ENCODE data around the gene ZBTB46. TPM values are rescaled to one million over a fixed set of nuclear protein-coding genes. Genes with fewer than 3 reads are reported as not detected.

Gene ZBTB46
- total RNA-seq, 4 donors from 2014 or later = 11.5 to 20.4 (median 12.6) TPM

GRCh38 chr20:63702036-63702665, 128.9 kb downstream of the ZBTB46 start:
- H3K4me1 ChIP-seq = peaks cover 0 to 48% (median 30%) of the 10 kb centered on the region in 4 donors
- TF ChIP-seq CTCF (IDR thresholded peaks at IDR 0.05) = no peak
- no peak for TF ChIP-seq POLR2A (IDR thresholded peaks at IDR 0.05)
- no peak for TF ChIP-seq EP300 (IDR thresholded peaks at IDR 0.05)
- WGBS, 2 donors = 87 to 91% methylated on average over 16 of the region's 16 CpGs
- peaks cover 0 to 73% (median 0%) of the 10 kb centered on the region in 3 donors for H3K36me3 ChIP-seq
- H3K27ac ChIP-seq = no peak overlapping the region
- H3K27me3 ChIP-seq = no peaks in the 10 kb centered on the region
- DNase-seq (ENCODE audit: low spot score in 2 of 2) = no peak
- H3K4me3 ChIP-seq = no peak overlapping the region
- no peaks in the 10 kb centered on the region for H3K9me3 ChIP-seq

- 73 to 77% methylated on average over 8 to 10 of the region's 14 CpGs for WGBS, 2 donors
- DNase-seq (ENCODE audit: low spot score in 2 of 2) = peak in 1 of 2 donors; percentile 4
- H3K9me3 ChIP-seq = no peaks in the 10 kb centered on the region
- H3K36me3 ChIP-seq = peaks cover 0 to 79% (median 0%) of the 10 kb centered on the region in 3 donors
- H3K4me1 ChIP-seq = peaks cover 0 to 48% (median 31%) of the 10 kb centered on the region in 4 donors
- H3K27ac ChIP-seq = peak overlapping the region in 1 of 4 donors; percentile 43
- no peaks in the 10 kb centered on the region for H3K27me3 ChIP-seq
- H3K4me3 ChIP-seq = no peak overlapping the region
- TF ChIP-seq CTCF (IDR thresholded peaks at IDR 0.05) (no peak), EP300 (IDR thresholded peaks at IDR 0.05) (no peak), POLR2A (IDR thresholded peaks at IDR 0.05) (no peak)
Measured at GRCh38 chr20:63701329-63702035, 129.6 kb downstream of the ZBTB46 start.

GRCh38 chr20:63701051-63701328, 130.1 kb downstream of the ZBTB46 start:
- H3K4me1 ChIP-seq = peaks cover 0 to 48% (median 30%) of the 10 kb centered on the region in 4 donors
- TF ChIP-seq POLR2A (IDR thresholded peaks at IDR 0.05) (no peak), EP300 (IDR thresholded peaks at IDR 0.05) (no peak), CTCF (IDR thresholded peaks at IDR 0.05) (no peak)
- no peaks in the 10 kb centered on the region for H3K27me3 ChIP-seq
- 68 to 75% methylated on average over 5 of the region's 5 CpGs for WGBS, 2 donors
- H3K4me3 ChIP-seq = no peak overlapping the region
- DNase-seq (ENCODE audit: low spot score in 2 of 2) = no peak
- H3K27ac ChIP-seq = peak overlapping the region in 1 of 4 donors; percentile 43
- no peaks in the 10 kb centered on the region for H3K9me3 ChIP-seq
- H3K36me3 ChIP-seq = peaks cover 0 to 74% (median 0%) of the 10 kb centered on the region in 3 donors

- peak overlapping the region in 3 of 4 donors; percentile 50 to 79 (median 77) for H3K27ac ChIP-seq
- H3K4me3 ChIP-seq = no peak overlapping the region
- no peak for TF ChIP-seq POLR2A (IDR thresholded peaks at IDR 0.05)
- no peaks in the 10 kb centered on the region for H3K9me3 ChIP-seq
- WGBS, 2 donors = 84 to 89% methylated on average over 24 to 39 of the region's 43 CpGs
- DNase-seq (ENCODE audit: low spot score in 2 of 2) = no peak
- no peaks in the 10 kb centered on the region for H3K27me3 ChIP-seq
- peaks cover 0 to 74% (median 0%) of the 10 kb centered on the region in 3 donors for H3K36me3 ChIP-seq
- peaks cover 0 to 49% (median 28%) of the 10 kb centered on the region in 4 donors for H3K4me1 ChIP-seq
Measured at GRCh38 chr20:63700199-63701050, 130.6 kb downstream of the ZBTB46 start.

- peaks cover 0 to 74% (median 0%) of the 10 kb centered on the region in 3 donors for H3K36me3 ChIP-seq
- H3K4me3 ChIP-seq = no peak overlapping the region
- 69 to 79% methylated on average over 19 to 21 of the region's 24 CpGs for WGBS, 2 donors
Measured at GRCh38 chr20:63699466-63700198, 131.4 kb downstream of the ZBTB46 start.

More at GRCh38 chr20:63699466-63700198, 131.4 kb downstream of the ZBTB46 start:
- no peaks in the 10 kb centered on the region for H3K27me3 ChIP-seq
- H3K27ac ChIP-seq = peak overlapping the region in 3 of 4 donors; percentile 50 to 79 (median 77)
- H3K9me3 ChIP-seq = no peaks in the 10 kb centered on the region
- H3K4me1 ChIP-seq = peaks cover 0 to 51% (median 28%) of the 10 kb centered on the region in 4 donors
- TF ChIP-seq EP300 (IDR thresholded peaks at IDR 0.05) (no peak), CTCF (IDR thresholded peaks at IDR 0.05) (no peak), POLR2A (IDR thresholded peaks at IDR 0.05) (no peak)
- peak in 1 of 2 donors; percentile 4 for DNase-seq (ENCODE audit: low spot score in 2 of 2)

All from tibial nerve (tissue), 4 donors.